PC-3 (cell line): ENCODE results near the gene CFAP57.

Source experiments
- CTCF ChIP-seq: fragments of 300-600 bp; sonication (generic); conservative IDR thresholded peaks from 2 replicates; pipeline ENCODE4 v1.5.1; 2017; ENCODE audit warnings: antibody characterized with exemption, low read depth, mild to moderate bottlenecking, low read length
- EZH2 ChIP-seq: fragments of 300-600 bp; sonication (generic); IDR thresholded peaks from one replicate; pipeline ENCODE4 v1.6.1; 2017; ENCODE audit warnings: antibody characterized with exemption, mild to moderate bottlenecking, low read length; ENCODE audit not compliant: unreplicated experiment

- TF ChIP-seq CTCF (no peak), EZH2 (no peak)
Measured at GRCh38 chr1:43134640-43135039, 37.5 kb upstream of the CFAP57 start.
